Measurements from ENCODE around the gene FBXO17.
"Not testable (repeated sequence)": the region's sequence is repeated elsewhere in the genome, so short reads cannot be mapped to it uniquely, and the experiment has no call there.

FBXO17 gene

DNA sequence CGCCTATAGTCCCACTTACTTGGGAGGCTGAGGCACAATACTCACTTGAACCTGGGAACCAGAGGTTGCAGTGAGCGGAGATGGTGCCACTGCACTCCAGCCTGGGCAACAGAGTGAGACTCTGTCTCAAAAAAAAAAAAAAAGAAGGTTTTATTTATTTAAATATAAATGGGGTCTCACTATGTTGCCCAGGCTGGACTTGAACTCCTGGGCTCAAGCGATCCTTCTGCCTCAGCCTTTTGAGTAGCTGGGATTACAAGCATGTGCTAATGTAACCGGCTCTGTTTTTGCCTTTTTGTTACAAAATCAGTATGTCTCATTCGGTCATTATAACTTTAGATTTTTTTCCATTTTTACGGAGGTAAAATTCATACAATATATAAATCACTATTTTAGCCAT is 32.6 kb upstream of the FBXO17 start:
- CTCF ChIA-PET: interaction anchor here (1.6 kb wide), 1 partner anchor 30 kb away, joined by 3 read pairs; no protein-coding TSS in a partner anchor
- POLR2A ChIA-PET: no interaction called here
- Histone ChIP-seq H3K9me3 (ENCODE audit: control extremely low read depth in 1 of 5, control insufficient read depth in 4 of 5, insufficient read depth in 2 of 5, low read depth in 1 of 5, low read length in 4 of 5) (no peaks in the 10 kb centered on the region), H3K27ac (ENCODE audit: insufficient read depth in 1 of 2, low read depth in 1 of 2, low read length in 2 of 2, poor library complexity in 1 of 2, severe bottlenecking in 2 of 2) (no peak overlapping the region), H3K4me1 (ENCODE audit: control extremely low read depth in 1 of 4, control insufficient read depth in 4 of 4, insufficient read depth in 4 of 4, low read length in 3 of 4) (no peaks in the 10 kb centered on the region), H3K4me3 (ENCODE audit: control insufficient read depth in 1 of 7, extremely low read depth in 1 of 7, insufficient read depth in 4 of 7, low read depth in 2 of 7, low read length in 6 of 7) (no peak overlapping the region), H3K27me3 (replicated peaks in 2 of 5; ENCODE audit: control insufficient read depth in 4 of 5, insufficient read depth in 5 of 5, low read length in 4 of 5) (no peaks in the 10 kb centered on the region), H3K36me3 (ENCODE audit: control insufficient read depth in 4 of 4, insufficient read depth in 4 of 4, low read length in 3 of 4) (no peaks in the 10 kb centered on the region)
- DNase-seq: no peak
- 100% methylated on average over 2 of the region's 6 CpGs for WGBS (ENCODE audit: insufficient coverage)

DNA sequence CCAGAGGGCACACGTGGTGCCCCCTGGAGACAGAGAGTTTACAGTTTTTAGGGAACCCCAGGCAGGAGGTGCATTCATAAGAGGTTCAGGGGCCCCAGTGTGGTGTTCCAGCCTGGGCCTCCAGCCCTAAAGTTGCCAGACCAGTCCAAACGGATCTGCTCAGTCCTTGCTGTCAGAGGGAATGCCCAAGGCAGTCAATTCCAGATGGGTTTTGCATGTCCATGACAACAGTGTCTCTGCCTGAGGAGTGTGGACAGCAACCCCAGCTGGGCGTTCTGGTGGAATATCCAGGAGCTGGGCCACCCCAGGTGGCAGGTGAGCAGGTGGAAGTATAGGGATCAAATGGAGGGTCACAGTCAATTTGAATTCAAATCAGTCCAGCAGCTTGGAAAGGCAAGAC is 31.6 kb upstream of the FBXO17 start:
- no peak overlapping the region for H3K27ac ChIP-seq (ENCODE audit: insufficient read depth in 1 of 2, low read depth in 1 of 2, low read length in 2 of 2, poor library complexity in 1 of 2, severe bottlenecking in 2 of 2)
- H3K4me1 ChIP-seq (ENCODE audit: control extremely low read depth in 1 of 4, control insufficient read depth in 4 of 4, insufficient read depth in 4 of 4, low read length in 3 of 4): no peaks in the 10 kb centered on the region
- no peak overlapping the region for H3K4me3 ChIP-seq (ENCODE audit: control insufficient read depth in 1 of 7, extremely low read depth in 1 of 7, insufficient read depth in 4 of 7, low read depth in 2 of 7, low read length in 6 of 7)
- CTCF ChIA-PET: no interaction called here
- WGBS (ENCODE audit: insufficient coverage): 83% methylated on average over 3 of the region's 3 CpGs
- no peaks in the 10 kb centered on the region for H3K36me3 ChIP-seq (ENCODE audit: control insufficient read depth in 4 of 4, insufficient read depth in 4 of 4, low read length in 3 of 4)
- POLR2A ChIA-PET: interaction anchor here (0.5 kb wide), 1 partner anchor 14 kb away, joined by 3 read pairs; no protein-coding TSS in a partner anchor
- H3K9me3 ChIP-seq (ENCODE audit: control extremely low read depth in 1 of 5, control insufficient read depth in 4 of 5, insufficient read depth in 2 of 5, low read depth in 1 of 5, low read length in 4 of 5): no peaks in the 10 kb centered on the region
- DNase-seq: no peak
- no peaks in the 10 kb centered on the region for H3K27me3 ChIP-seq (replicated peaks in 2 of 5; ENCODE audit: control insufficient read depth in 4 of 5, insufficient read depth in 5 of 5, low read length in 4 of 5)

DNA sequence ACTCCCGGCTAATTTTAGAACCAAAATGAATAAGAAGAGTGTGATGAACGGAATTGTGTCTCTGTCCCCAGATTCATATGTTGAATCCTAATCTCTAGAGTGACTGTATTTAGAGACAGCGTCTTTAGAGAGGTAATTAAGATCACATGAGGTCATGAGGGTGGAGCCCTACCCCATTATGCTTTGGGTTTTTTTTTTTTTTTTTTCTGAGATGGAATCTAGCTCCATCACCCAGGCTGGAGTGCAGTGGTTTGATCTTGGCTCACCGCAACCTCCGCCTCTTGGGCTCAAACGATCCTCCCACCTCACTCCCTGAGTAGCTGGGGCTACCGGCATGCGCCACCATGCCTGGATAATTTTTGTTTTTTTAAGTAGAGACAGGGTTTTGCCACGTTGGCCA is 28.9 kb upstream of the FBXO17 start:
- H3K27ac ChIP-seq (ENCODE audit: insufficient read depth in 1 of 2, low read depth in 1 of 2, low read length in 2 of 2, poor library complexity in 1 of 2, severe bottlenecking in 2 of 2): no peak overlapping the region
- 81% methylated on average over 5 of the region's 9 CpGs for WGBS (ENCODE audit: insufficient coverage)
- ChIA-PET POLR2A (no interaction called here), CTCF (no interaction called here)
- DNase-seq: no peak
- H3K4me3 ChIP-seq (ENCODE audit: control insufficient read depth in 1 of 7, extremely low read depth in 1 of 7, insufficient read depth in 4 of 7, low read depth in 2 of 7, low read length in 6 of 7): no peak overlapping the region
- no peaks in the 10 kb centered on the region for H3K4me1 ChIP-seq (ENCODE audit: control extremely low read depth in 1 of 4, control insufficient read depth in 4 of 4, insufficient read depth in 4 of 4, low read length in 3 of 4)
- no peaks in the 10 kb centered on the region for H3K36me3 ChIP-seq (ENCODE audit: control insufficient read depth in 4 of 4, insufficient read depth in 4 of 4, low read length in 3 of 4)
- H3K9me3 ChIP-seq (ENCODE audit: control extremely low read depth in 1 of 5, control insufficient read depth in 4 of 5, insufficient read depth in 2 of 5, low read depth in 1 of 5, low read length in 4 of 5): no peaks in the 10 kb centered on the region
- H3K27me3 ChIP-seq (replicated peaks in 2 of 5; ENCODE audit: control insufficient read depth in 4 of 5, insufficient read depth in 5 of 5, low read length in 4 of 5): no peaks in the 10 kb centered on the region

DNA sequence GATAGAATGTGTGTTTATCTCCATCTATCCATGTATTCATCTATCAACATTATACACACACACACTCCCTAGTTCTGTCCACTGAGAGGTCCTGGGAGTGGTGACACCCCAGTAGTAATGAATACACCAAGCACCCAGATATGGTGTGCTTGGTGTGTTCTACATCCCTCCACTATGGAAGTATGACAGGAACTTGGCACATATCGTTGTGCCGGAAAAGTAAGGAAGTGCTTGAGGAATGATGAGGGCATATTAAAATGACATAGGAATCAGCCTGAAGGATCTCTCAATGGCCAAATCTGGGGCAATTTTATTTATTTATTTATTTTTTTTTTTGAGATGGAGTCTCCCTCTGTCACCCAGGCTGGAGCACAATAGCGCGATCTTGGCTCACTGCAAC is 28.3 kb upstream of the FBXO17 start:
- H3K9me3 ChIP-seq (ENCODE audit: control extremely low read depth in 1 of 5, control insufficient read depth in 4 of 5, insufficient read depth in 2 of 5, low read depth in 1 of 5, low read length in 4 of 5): no peaks in the 10 kb centered on the region
- no peaks in the 10 kb centered on the region for H3K4me1 ChIP-seq (ENCODE audit: control extremely low read depth in 1 of 4, control insufficient read depth in 4 of 4, insufficient read depth in 4 of 4, low read length in 3 of 4)
- H3K27ac ChIP-seq (ENCODE audit: insufficient read depth in 1 of 2, low read depth in 1 of 2, low read length in 2 of 2, poor library complexity in 1 of 2, severe bottlenecking in 2 of 2): no peak overlapping the region
- 100% methylated on average over 4 of the region's 4 CpGs for WGBS (ENCODE audit: insufficient coverage)
- no peak overlapping the region for H3K4me3 ChIP-seq (ENCODE audit: control insufficient read depth in 1 of 7, extremely low read depth in 1 of 7, insufficient read depth in 4 of 7, low read depth in 2 of 7, low read length in 6 of 7)
- no peak for DNase-seq
- H3K36me3 ChIP-seq (ENCODE audit: control insufficient read depth in 4 of 4, insufficient read depth in 4 of 4, low read length in 3 of 4): no peaks in the 10 kb centered on the region
- H3K27me3 ChIP-seq (replicated peaks in 2 of 5; ENCODE audit: control insufficient read depth in 4 of 5, insufficient read depth in 5 of 5, low read length in 4 of 5): no peaks in the 10 kb centered on the region
- ChIA-PET POLR2A (no interaction called here), CTCF (no interaction called here)

DNA sequence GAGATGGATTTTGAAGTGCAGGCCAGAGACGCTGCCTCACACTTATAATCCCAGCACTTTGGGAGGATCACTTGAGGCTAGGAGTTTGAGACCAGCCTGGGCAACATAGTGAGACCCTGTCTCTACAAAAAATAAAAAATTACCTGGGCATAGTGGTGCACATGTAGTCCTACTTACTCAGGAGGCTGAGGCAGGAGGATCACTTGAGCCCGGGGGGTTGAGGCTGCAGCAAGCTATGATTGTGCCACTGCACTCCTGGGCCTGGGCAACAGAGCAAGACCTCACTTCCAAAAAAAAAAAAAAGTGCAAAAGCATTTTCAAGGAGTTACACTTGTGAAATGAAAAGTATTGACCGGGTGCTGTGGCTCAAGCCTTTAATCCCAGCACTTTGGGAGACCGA is 27.6 kb upstream of the FBXO17 start:
- Histone ChIP-seq H3K9me3 (ENCODE audit: control extremely low read depth in 1 of 5, control insufficient read depth in 4 of 5, insufficient read depth in 2 of 5, low read depth in 1 of 5, low read length in 4 of 5) (no peaks in the 10 kb centered on the region), H3K27ac (ENCODE audit: insufficient read depth in 1 of 2, low read depth in 1 of 2, low read length in 2 of 2, poor library complexity in 1 of 2, severe bottlenecking in 2 of 2) (no peak overlapping the region), H3K4me1 (ENCODE audit: control extremely low read depth in 1 of 4, control insufficient read depth in 4 of 4, insufficient read depth in 4 of 4, low read length in 3 of 4) (no peaks in the 10 kb centered on the region), H3K36me3 (ENCODE audit: control insufficient read depth in 4 of 4, insufficient read depth in 4 of 4, low read length in 3 of 4) (no peaks in the 10 kb centered on the region), H3K27me3 (replicated peaks in 2 of 5; ENCODE audit: control insufficient read depth in 4 of 5, insufficient read depth in 5 of 5, low read length in 4 of 5) (no peaks in the 10 kb centered on the region), H3K4me3 (ENCODE audit: control insufficient read depth in 1 of 7, extremely low read depth in 1 of 7, insufficient read depth in 4 of 7, low read depth in 2 of 7, low read length in 6 of 7) (no peak overlapping the region)
- ChIA-PET POLR2A (no interaction called here), CTCF (no interaction called here)
- WGBS (ENCODE audit: insufficient coverage): 93% methylated on average over 3 of the region's 4 CpGs
- no peak for DNase-seq

DNA sequence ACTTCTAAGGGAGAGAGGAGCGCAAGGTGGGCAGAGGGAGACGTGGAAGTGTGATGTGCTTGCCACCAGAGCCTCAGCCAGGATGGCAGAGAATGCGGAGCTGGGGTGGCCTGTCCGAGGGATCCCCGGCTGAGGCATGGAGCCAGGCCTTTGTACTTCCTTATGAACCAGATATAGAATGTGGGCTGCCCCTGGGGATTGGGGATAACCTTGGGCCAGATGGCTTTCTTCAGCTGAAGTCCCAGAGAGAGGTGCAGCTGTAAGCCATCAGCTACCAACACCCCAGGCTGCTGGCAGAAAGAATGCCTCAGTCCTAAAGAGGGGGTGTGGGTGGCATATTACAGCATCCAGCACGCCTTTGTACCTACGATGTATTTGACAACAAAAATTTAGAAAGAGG is 25.5 kb upstream of the FBXO17 start:
- no peaks in the 10 kb centered on the region for H3K9me3 ChIP-seq (ENCODE audit: control extremely low read depth in 1 of 5, control insufficient read depth in 4 of 5, insufficient read depth in 2 of 5, low read depth in 1 of 5, low read length in 4 of 5)
- H3K27ac ChIP-seq (ENCODE audit: insufficient read depth in 1 of 2, low read depth in 1 of 2, low read length in 2 of 2, poor library complexity in 1 of 2, severe bottlenecking in 2 of 2): no peak overlapping the region
- no peaks in the 10 kb centered on the region for H3K36me3 ChIP-seq (ENCODE audit: control insufficient read depth in 4 of 4, insufficient read depth in 4 of 4, low read length in 3 of 4)
- CTCF ChIA-PET: interaction anchor here (0.6 kb wide), 1 partner anchor 564 kb away, joined by 3 read pairs; no protein-coding TSS in a partner anchor
- WGBS (ENCODE audit: insufficient coverage): 96% methylated on average over 7 of the region's 7 CpGs
- H3K27me3 ChIP-seq (replicated peaks in 2 of 5; ENCODE audit: control insufficient read depth in 4 of 5, insufficient read depth in 5 of 5, low read length in 4 of 5): no peaks in the 10 kb centered on the region
- POLR2A ChIA-PET: no interaction called here
- no peaks in the 10 kb centered on the region for H3K4me1 ChIP-seq (ENCODE audit: control extremely low read depth in 1 of 4, control insufficient read depth in 4 of 4, insufficient read depth in 4 of 4, low read length in 3 of 4)
- no peak overlapping the region for H3K4me3 ChIP-seq (ENCODE audit: control insufficient read depth in 1 of 7, extremely low read depth in 1 of 7, insufficient read depth in 4 of 7, low read depth in 2 of 7, low read length in 6 of 7)
- no peak for DNase-seq

DNA sequence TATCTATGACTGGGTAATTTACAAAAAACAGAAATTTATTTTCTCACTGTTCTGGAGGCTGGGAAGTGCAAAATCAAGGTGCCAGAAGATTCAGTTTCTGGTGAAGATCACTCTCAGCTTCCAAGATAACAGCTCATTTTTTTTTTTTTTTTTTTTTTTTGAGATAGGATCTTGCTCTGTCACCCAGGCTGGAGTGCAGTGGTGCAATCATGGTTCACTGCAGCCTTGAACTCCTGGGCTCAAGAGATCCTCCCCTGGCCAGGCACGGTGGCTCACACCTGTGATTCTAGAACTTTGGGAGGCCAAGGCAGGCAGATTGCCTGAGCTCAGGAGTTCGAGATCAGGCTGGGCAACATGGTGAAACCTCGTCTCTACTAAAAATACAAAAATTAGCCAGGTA is 22.0 kb upstream of the FBXO17 start:
- POLR2A ChIA-PET; H3K36me3 ChIP-seq (ENCODE audit: control insufficient read depth in 4 of 4, insufficient read depth in 4 of 4, low read length in 3 of 4); H3K27me3 ChIP-seq (replicated peaks in 2 of 5; ENCODE audit: control insufficient read depth in 4 of 5, insufficient read depth in 5 of 5, low read length in 4 of 5); H3K27ac ChIP-seq (ENCODE audit: insufficient read depth in 1 of 2, low read depth in 1 of 2, low read length in 2 of 2, poor library complexity in 1 of 2, severe bottlenecking in 2 of 2); H3K9me3 ChIP-seq (ENCODE audit: control extremely low read depth in 1 of 5, control insufficient read depth in 4 of 5, insufficient read depth in 2 of 5, low read depth in 1 of 5, low read length in 4 of 5); CTCF ChIA-PET; H3K4me3 ChIP-seq (ENCODE audit: control insufficient read depth in 1 of 7, extremely low read depth in 1 of 7, insufficient read depth in 4 of 7, low read depth in 2 of 7, low read length in 6 of 7); DNase-seq; H3K4me1 ChIP-seq (ENCODE audit: control extremely low read depth in 1 of 4, control insufficient read depth in 4 of 4, insufficient read depth in 4 of 4, low read length in 3 of 4): not testable (repeated sequence)
- 100% methylated on average over 2 of the region's 3 CpGs for WGBS (ENCODE audit: insufficient coverage)
